Tibial nerve (tissue), 4 donors: ENCODE data around the gene GLIPR2. TPM values are rescaled to one million over a fixed set of nuclear protein-coding genes. Genes with fewer than 3 reads are reported as not detected.

Source experiments
- DNase-seq, 2 donors: peaks; one replicate each; pipeline ENCODE4 v3.0.0-alpha.2; 2019; ENCODE audit warnings: low spot score in 2 of 2
- H3K27ac ChIP-seq, 4 donors: fragments of 200-600 bp; sonication (generic) in 3 of 4; one replicate each; pipeline ENCODE4 v1.5.1; 2017 to 2019; ENCODE audit warnings: mild to moderate bottlenecking in 1 of 4
- H3K27me3 ChIP-seq, 2 donors: fragments of 200-600 bp; sonication (generic) in 1 of 2; one replicate each; pipeline versions ENCODE4 v1.5.1 to v1.6.0; 2017 to 2019
- H3K36me3 ChIP-seq, 3 donors: fragments of 200-600 bp; sonication (generic); one replicate each; pipeline ENCODE4 v1.5.1; 2018 to 2019
- H3K4me1 ChIP-seq, 4 donors: fragments of 200-600 bp; sonication (generic) in 3 of 4; one replicate each; pipeline ENCODE4 v1.5.1; 2017 to 2019
- H3K4me3 ChIP-seq, 4 donors: fragments of 200-600 bp; sonication (generic) in 3 of 4; one replicate each; pipeline ENCODE4 v1.5.1; 2017 to 2019; ENCODE audit warnings: mild to moderate bottlenecking in 1 of 4, moderate library complexity in 1 of 4
- H3K9me3 ChIP-seq, 4 donors: fragments of 200-600 bp; sonication (generic) in 3 of 4; one replicate each; pipeline ENCODE4 v1.5.1; 2017 to 2019
- CTCF ChIP-seq, 5 experiments: fragments of 200-600 bp in 3 of 5; fragments of 450-650 bp in 2 of 5; sonication (generic) in 3 of 5; IDR thresholded peaks; one replicate each; pipeline ENCODE4 v1.5.1; 2016 to 2019; ENCODE audit warnings: antibody characterized with exemption in 5 of 5, mild to moderate bottlenecking in 3 of 5, moderate library complexity in 2 of 5
- EP300 ChIP-seq, 2 donors: sonication (generic); formaldehyde crosslinking; IDR thresholded peaks; one replicate each; pipeline ENCODE4 v1.6.1; 2017; ENCODE audit warnings: antibody characterized with exemption in 2 of 2, mild to moderate bottlenecking in 1 of 2
- POLR2A ChIP-seq, 2 donors: fragments of 450-650 bp; IDR thresholded peaks; one replicate each; pipeline ENCODE4 v1.6.1; 2017; ENCODE audit warnings: antibody characterized with exemption in 2 of 2, mild to moderate bottlenecking in 2 of 2, moderate library complexity in 2 of 2
- WGBS, 2 donors: methylation state at CpG; one replicate each; pipeline ENCODE4 v1.1.5; 2018; 5-methylcytosine and 5-hydroxymethylcytosine counted together
- total RNA-seq, 4 donors: library from RNA; depleted of rRNA; stranded (reverse); fragments of >200 nt; gene quantifications; one replicate each; pipeline ENCODE4 v1.1.0, GENCODE V29; 2016

Gene GLIPR2
- total RNA-seq, 4 donors from 2014 or later, result 18.1 to 26.4 (median 25.6) TPM

GRCh38 chr9:36102742-36103495 is 33.6 kb upstream of the GLIPR2 start:
- no peak for TF ChIP-seq POLR2A (IDR thresholded peaks at IDR 0.05)
- peak; percentile 63 to 84 (median 80) for TF ChIP-seq CTCF (IDR thresholded peaks at IDR 0.05)
- Histone ChIP-seq H3K36me3 (peaks cover 0 to 9% (median 0%) of the 10 kb centered on the region in 3 donors), H3K4me1 (no peaks in the 10 kb centered on the region), H3K27me3 (no peaks in the 10 kb centered on the region), H3K9me3 (no peaks in the 10 kb centered on the region), H3K27ac (peak overlapping the region in 2 of 4 donors; percentile 12 to 13), H3K4me3 (no peak overlapping the region)
- WGBS, 2 donors, result 82 to 88% methylated on average over 10 of the region's 10 CpGs
- DNase-seq, result peak; percentile 67 to 75

DNA sequence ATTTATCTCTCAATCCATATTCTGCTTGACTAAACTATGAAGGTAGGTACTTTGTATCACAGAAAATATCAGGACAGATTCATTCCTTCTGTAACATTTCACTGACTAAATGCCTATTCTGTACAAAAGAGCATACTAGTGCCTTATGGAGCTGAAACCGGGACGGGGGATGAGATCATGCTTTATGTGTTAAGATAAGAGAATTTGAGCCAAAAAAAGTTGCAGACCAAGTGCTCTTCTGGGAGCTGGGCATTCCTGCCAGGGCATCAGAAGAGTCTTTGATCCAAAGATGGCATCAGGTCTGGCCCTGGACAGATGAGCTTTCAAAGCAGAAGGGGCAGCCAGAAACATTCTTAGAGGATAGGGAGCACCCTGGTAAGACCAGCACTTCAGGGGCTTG is 27.5 kb upstream of the GLIPR2 start:
- no peak overlapping the region for H3K27ac ChIP-seq
- H3K9me3 ChIP-seq, result no peaks in the 10 kb centered on the region
- no peak for DNase-seq
- no peaks in the 10 kb centered on the region for H3K27me3 ChIP-seq
- peaks cover 0 to 66% (median 2%) of the 10 kb centered on the region in 3 donors for H3K36me3 ChIP-seq
- WGBS, 2 donors, result 43 to 63% methylated on average over 2 of the region's 2 CpGs
- no peak overlapping the region for H3K4me3 ChIP-seq
- TF ChIP-seq EP300 (IDR thresholded peaks at IDR 0.05) (no peak), CTCF (IDR thresholded peaks at IDR 0.05) (no peak), POLR2A (IDR thresholded peaks at IDR 0.05) (no peak)
- H3K4me1 ChIP-seq, result no peaks in the 10 kb centered on the region

DNA sequence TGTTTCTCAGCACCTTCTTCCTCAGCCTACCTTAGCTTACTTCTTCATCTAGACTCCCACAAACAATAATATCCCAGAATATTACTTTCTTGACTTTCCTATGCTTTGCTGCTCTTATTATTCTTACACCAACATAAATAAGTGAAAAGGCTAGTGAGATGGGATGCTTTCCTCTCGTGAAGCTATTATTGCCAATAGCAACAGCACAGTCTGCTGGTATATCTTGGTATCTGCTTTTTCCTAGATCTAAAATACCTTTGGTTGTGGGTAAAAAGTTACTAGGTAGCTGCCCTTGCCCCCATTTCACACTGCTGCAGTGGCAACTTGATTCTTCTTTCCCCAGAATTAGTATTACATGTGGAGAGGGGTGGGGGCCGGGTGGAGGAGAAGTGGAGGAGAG is 26.1 kb upstream of the GLIPR2 start:
- no peak for DNase-seq
- TF ChIP-seq POLR2A (IDR thresholded peaks at IDR 0.05) (no peak), CTCF (IDR thresholded peaks at IDR 0.05) (no peak), EP300 (IDR thresholded peaks at IDR 0.05) (no peak)
- no peaks in the 10 kb centered on the region for H3K9me3 ChIP-seq
- H3K4me3 ChIP-seq, result no peak overlapping the region
- H3K27me3 ChIP-seq, result no peaks in the 10 kb centered on the region
- H3K27ac ChIP-seq, result no peak overlapping the region
- WGBS, 2 donors, result 54 to 87% methylated on average over 2 of the region's 2 CpGs
- peaks cover 0 to 71% (median 2%) of the 10 kb centered on the region in 3 donors for H3K36me3 ChIP-seq
- no peaks in the 10 kb centered on the region for H3K4me1 ChIP-seq

DNA sequence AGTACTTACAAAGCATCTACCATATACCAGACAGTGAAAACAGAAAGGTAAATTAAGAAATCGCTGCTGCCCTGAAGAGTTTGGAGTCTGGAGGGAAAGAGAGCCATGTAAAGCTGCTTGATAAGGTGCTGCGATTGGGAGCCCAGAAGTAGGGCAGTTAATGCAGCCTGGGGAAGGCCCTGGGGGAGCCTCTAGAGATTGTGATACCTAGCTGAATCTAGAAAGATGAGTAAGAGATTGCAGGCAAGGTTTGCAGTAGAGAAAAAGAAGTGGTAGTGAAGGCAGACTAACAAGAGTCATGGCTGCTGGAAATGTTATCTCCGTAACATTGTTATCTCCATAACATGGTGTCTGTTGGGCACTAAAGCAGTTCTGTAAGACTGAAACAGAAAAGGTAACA is 24.0 kb upstream of the GLIPR2 start:
- H3K9me3 ChIP-seq, result no peaks in the 10 kb centered on the region
- TF ChIP-seq EP300 (IDR thresholded peaks at IDR 0.05) (no peak), POLR2A (IDR thresholded peaks at IDR 0.05) (no peak), CTCF (IDR thresholded peaks at IDR 0.05) (no peak)
- peaks cover 0 to 78% (median 2%) of the 10 kb centered on the region in 3 donors for H3K36me3 ChIP-seq
- WGBS, 2 donors, result 94 to 96% methylated on average over 3 of the region's 3 CpGs
- H3K27ac ChIP-seq, result no peak overlapping the region
- no peak for DNase-seq
- no peak overlapping the region for H3K4me3 ChIP-seq
- no peaks in the 10 kb centered on the region for H3K4me1 ChIP-seq
- no peaks in the 10 kb centered on the region for H3K27me3 ChIP-seq

GRCh38 chr9:36113999-36114398 is 22.5 kb upstream of the GLIPR2 start:
- 59 to 75% methylated on average over 2 of the region's 2 CpGs for WGBS, 2 donors
- H3K27ac ChIP-seq, result no peak overlapping the region
- H3K36me3 ChIP-seq, result peaks cover 0 to 80% (median 2%) of the 10 kb centered on the region in 3 donors
- no peaks in the 10 kb centered on the region for H3K4me1 ChIP-seq
- no peaks in the 10 kb centered on the region for H3K27me3 ChIP-seq
- H3K4me3 ChIP-seq, result no peak overlapping the region
- no peak for TF ChIP-seq EP300 (IDR thresholded peaks at IDR 0.05)
- no peak for TF ChIP-seq POLR2A (IDR thresholded peaks at IDR 0.05)
- no peak for TF ChIP-seq CTCF (IDR thresholded peaks at IDR 0.05)
- DNase-seq, result no peak
- no peaks in the 10 kb centered on the region for H3K9me3 ChIP-seq
